Stimulated activated CD4-positive, alpha-beta T cell treated with anti-CD3 and anti-CD28 coated beads, Interleukin-2, amount 100 ng/mL, for 4 hours (primary cell): ENCODE data around the gene OR13J1.
"Not testable (repeated sequence)": the region's sequence is repeated elsewhere in the genome, so short reads cannot be mapped to it uniquely, and the experiment has no call there.

ENCODE experiments used
- DNase-seq: peaks from one replicate; pipeline ENCODE4 v3.0.0-alpha.2; 2020; ENCODE audit warnings: low read depth

Gene OR13J1, protein sequence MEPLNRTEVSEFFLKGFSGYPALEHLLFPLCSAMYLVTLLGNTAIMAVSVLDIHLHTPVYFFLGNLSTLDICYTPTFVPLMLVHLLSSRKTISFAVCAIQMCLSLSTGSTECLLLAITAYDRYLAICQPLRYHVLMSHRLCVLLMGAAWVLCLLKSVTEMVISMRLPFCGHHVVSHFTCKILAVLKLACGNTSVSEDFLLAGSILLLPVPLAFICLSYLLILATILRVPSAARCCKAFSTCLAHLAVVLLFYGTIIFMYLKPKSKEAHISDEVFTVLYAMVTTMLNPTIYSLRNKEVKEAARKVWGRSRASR

DNA sequence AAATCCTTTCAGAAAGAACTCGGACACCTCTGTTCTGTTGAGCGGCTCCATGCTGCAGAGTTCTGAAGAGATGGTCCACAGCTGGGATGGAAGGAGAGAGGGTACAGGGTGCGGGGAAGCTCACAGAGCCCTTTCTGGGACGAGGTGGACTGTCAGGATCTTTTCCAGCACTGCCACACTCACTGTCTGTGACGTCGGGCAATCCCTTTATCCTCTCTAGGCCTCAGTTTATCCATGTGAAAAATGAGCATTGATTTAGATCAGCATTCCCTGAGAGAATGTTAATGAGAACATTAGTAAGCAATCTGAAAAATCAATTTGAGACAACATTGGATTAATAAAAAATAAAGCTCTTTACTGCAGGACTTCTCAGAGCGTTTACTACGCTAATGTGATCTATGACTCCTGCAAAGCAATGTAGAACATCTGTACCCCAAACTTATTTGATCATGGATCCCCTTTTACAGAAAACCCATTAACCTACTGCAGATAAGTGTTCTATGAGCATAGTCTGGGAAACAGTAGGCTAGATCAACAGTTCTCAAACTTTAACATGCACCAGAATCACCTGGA, at the start of gene OR13J1:
Gene OR13J1 (minus strand): TSS at position 51 of the 573 bp plus-strand sequence. CDS start 0 bp downstream, at position 51.
- DNase-seq: no peak

DNA sequence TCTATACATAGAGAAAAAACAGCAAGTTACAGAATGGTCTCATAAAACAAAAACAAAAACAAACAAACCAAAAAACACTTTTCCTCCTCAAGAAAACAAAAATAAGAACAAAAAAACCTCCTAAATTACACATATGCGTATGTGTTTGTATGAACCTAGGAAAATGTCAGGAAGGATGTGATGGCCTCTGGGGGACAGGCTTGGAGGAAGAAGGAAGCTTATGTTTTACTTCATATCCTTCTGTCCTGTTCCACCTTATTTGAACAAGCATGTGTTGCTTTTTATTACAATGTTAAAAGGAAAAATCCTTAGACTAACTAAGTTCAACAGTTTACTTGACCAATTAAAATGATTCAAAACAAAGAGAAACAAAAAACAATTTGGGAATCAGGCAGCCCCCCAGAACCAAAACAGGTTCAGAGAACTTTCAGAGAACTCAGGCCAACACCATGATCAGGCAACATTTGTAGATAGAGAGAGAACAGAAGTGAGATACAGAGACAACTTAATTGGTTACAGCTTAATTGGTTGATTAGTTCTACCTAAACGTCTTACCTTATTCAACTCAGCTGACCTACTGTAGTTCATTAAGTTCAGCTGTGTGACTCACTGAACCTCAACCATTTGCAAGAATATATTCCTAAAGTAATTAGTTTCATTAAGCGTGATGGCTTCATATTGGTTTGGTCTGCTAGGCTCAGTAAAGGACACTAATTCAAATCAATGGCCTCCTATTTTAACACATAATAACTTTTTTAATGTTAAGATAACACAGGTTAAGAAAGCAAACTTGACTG, 49.2 kb upstream of the OR13J1 start:
- no peak for DNase-seq

DNA sequence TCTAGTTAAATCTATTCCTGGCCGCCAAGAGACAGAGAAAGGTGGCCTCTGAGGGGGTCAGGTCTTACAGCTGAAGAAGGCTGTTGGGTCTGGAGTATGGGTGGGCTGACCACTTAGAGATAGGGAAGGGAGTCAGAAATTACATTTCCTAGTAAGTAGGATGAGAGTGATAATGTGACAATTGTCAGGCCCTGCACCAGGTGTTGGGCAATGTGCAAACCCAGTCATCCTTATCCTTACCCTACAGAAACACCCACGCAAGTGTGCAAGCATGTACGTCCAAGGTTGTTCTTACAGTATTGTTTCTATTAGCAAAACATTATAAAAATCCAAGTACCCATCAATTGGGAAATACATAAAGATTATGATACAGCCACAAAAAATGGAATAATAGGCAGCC, 48.6 kb upstream of the OR13J1 start:
- no peak for DNase-seq

DNA sequence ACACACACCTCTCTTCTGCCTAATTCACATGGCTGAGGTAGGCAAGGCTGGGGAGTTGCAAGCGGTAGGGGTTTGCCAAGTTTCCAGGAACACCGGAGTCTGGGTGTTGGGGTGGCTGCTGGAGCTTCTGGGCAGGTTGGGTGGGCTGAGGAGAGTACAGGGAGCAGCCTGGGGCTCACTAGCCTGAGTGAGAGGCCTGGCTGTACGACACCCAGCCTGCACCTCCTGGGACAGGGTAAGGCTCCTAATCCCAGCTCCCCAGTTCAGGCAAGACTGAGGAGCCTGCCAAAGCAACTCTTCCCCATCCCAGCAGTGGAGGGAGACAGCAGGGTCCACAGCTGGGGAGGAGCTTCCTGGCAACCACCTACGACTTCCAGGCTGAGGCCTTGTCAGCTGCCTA, 47.1 kb upstream of the OR13J1 start:
- no peak for DNase-seq

GRCh38 chr9:35915681-35916294, 45.6 kb upstream of the OR13J1 start:
- no peak for DNase-seq

GRCh38 chr9:35914301-35914807, 44.2 kb upstream of the OR13J1 start:
- DNase-seq: no peak

DNA sequence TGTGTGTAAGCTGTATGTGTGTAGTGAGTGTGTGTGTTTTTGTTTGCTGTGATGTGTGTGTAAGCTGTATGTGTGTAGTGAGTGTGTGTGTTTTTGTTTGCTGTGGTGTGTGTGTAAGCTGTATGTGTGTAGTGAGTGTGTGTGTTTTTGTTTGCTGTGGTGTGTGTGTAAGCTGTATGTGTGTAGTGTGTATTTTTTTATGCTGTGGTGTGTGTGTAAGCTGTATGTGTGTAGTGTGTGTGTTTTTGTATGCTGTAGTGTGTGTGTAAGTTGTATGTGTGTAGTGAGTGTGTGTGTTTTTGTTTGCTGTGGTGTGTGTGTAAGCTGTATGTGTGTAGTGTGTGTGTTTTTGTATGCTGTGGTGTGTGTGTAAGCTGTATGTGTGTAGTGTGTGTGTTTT, 43.2 kb upstream of the OR13J1 start:
- not testable (repeated sequence) for DNase-seq

DNA sequence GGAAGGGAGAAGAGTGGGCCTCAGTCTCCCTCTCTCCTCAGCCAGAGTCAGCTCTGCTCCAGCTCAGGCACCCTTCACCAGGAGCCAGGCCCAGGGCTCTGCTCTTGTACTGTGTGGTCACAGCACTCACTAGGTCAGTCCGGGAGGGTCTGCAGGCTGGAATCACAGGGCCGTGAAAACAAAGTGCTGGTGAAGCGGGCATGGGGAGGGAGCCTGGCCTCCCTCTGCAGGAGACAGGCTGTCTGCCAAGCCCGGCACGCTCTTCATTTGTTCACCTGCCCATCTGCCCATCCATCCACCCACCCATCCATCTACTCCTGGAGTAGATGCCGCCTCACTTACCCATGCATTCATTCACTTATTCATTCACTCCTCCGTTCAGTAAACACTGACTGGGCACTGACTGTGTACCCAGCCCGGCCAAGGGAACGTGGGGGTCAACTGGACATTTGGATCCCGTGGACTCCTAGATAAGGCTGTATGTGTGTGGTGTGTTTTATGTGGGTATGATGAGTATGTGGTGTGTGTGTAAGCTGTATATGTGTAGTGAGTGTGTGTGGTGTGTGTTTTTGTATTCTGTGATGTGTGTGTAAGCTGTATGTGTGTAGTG, 42.7 kb upstream of the OR13J1 start:
- no peak for DNase-seq

DNA sequence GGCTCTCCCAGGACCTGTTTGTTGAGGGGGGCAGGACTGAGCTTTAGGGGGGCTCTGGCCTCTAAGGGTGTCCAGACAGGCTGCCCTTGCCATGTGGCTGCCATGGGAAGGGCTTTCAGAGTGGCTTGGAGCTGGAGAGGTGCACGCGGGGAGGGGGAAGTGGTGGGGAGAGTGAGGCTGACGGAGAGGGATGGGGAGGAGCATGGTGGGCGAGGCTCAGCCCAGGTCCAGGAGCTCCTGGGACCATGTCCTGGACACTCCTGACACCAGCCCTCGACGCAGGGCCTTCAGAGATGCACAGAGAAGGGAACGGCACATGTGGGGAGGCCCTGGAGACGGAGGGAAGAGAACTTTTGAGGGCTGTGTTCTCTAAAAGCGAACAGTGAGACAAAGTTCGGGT, 41.5 kb upstream of the OR13J1 start:
- no peak for DNase-seq

GRCh38 chr9:35910613-35911359, 40.6 kb upstream of the OR13J1 start:
- peak; percentile 16 for DNase-seq

GRCh38 chr9:35909687-35910612, 39.7 kb upstream of the OR13J1 start:
- DNase-seq: no peak

GRCh38 chr9:35909274-35909673, 39.1 kb upstream of the OR13J1 start, which contains the start of gene SPAAR:
Gene SPAAR, plus strand, starts transcription at chr9:35909490. Its CDS starts 974 bp downstream, at chr9:35910464.
- no peak for DNase-seq

DNA sequence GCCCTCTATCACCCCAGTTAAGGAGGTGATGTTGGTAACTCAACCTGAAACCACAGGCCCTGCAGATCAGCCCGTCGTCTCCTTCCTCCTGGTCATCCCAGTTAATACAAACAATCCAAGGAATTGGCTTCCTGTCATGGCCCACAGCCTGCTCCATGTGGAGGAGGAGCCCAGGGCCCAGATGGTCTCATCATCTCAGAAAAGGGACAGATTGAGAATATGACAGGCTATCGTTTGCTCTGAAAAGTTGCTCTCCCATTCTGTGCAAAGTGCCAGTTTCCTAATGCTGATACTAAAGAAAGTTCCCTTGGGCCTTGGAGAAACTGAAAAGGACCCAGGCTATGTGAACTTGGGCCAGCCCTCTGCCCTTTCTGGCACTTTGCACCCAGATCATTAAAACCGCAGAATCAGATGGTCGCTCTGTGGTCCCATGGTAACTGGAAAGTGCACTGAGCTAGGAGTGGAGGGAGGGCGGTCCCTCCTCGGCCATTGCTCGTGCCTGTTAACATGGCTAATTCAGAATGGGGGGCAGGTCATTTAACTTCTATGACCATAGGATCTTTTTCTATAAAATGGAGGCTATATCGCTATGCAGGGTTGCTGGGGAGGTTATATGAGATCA, 38.4 kb upstream of the OR13J1 start:
- no peak for DNase-seq

- DNase-seq: no peak
These were observed 37.7 kb upstream of the OR13J1 start for GRCh38 chr9:35907711-35908503.

- DNase-seq: no peak
These were observed 36.9 kb upstream of the OR13J1 start for GRCh38 chr9:35906923-35907699.

GRCh38 chr9:35905912-35906679, 35.9 kb upstream of the OR13J1 start, which contains the start of gene HRCT1:
Gene HRCT1, plus strand, starts transcription at chr9:35906202. Its CDS starts 86 bp downstream, at chr9:35906288.
- no peak for DNase-seq
